HT-29 (cell line): ENCODE measurements around the gene NTF3. TPM values are rescaled to one million over a fixed set of nuclear protein-coding genes. Genes with fewer than 3 reads are reported as not detected.

Source experiments
- DNase-seq: peaks from one replicate; pipeline ENCODE4 v3.0.0-alpha.2; 2015; ENCODE audit warnings: low spot score
- total RNA-seq: library from RNA; depleted of rRNA; stranded (reverse); fragments of >200 nt; shearing (Covaris generic); gene quantifications from 2 replicates; pipeline ENCODE4 v1.2.3, GENCODE V29; 2014

Gene NTF3
- total RNA-seq, 1 experiment from 2014 or later: not detected

- no peak for DNase-seq
Measured at GRCh38 chr12:5487076-5487475, 55.2 kb downstream of the NTF3 start.

- DNase-seq: no peak
Measured at GRCh38 chr12:5487948-5488625, 56.2 kb downstream of the NTF3 start.

- DNase-seq: no peak
Measured at GRCh38 chr12:5488626-5488955, 56.7 kb downstream of the NTF3 start.

- DNase-seq: no peak
Measured at GRCh38 chr12:5489017-5489416, 57.1 kb downstream of the NTF3 start.

- DNase-seq: no peak
Measured at GRCh38 chr12:5489760-5490406, 58.0 kb downstream of the NTF3 start.

- no peak for DNase-seq
Measured at GRCh38 chr12:5492562-5492961, 60.7 kb downstream of the NTF3 start.

- peak; percentile 39 for DNase-seq
Measured at GRCh38 chr12:5493018-5493417, 61.1 kb downstream of the NTF3 start.

GRCh38 chr12:5494343-5494742 is 62.4 kb downstream of the NTF3 start:
- no peak for DNase-seq

- DNase-seq: peak; percentile 3
Measured at GRCh38 chr12:5497329-5498053, 65.6 kb downstream of the NTF3 start.

- DNase-seq: no peak
Measured at GRCh38 chr12:5498076-5498475, 66.2 kb downstream of the NTF3 start.

GRCh38 chr12:5498806-5499205 is 66.9 kb downstream of the NTF3 start:
- no peak for DNase-seq

GRCh38 chr12:5499566-5500330 is 67.8 kb downstream of the NTF3 start:
- peak; percentile 3 for DNase-seq

- DNase-seq: no peak
Measured at GRCh38 chr12:5500331-5500659, 68.4 kb downstream of the NTF3 start.

- DNase-seq: peak; percentile 15
Measured at GRCh38 chr12:5503774-5504173, 71.9 kb downstream of the NTF3 start.

GRCh38 chr12:5505116-5505515 is 73.2 kb downstream of the NTF3 start:
- DNase-seq: no peak

GRCh38 chr12:5505751-5506150 is 73.8 kb downstream of the NTF3 start:
- no peak for DNase-seq

GRCh38 chr12:5506295-5506694 is 74.4 kb downstream of the NTF3 start:
- DNase-seq: no peak

- no peak for DNase-seq
Measured at GRCh38 chr12:5506821-5507231, 74.9 kb downstream of the NTF3 start.

- DNase-seq: no peak
Measured at GRCh38 chr12:5507401-5507935, 75.6 kb downstream of the NTF3 start.

GRCh38 chr12:5507944-5508343 is 76.0 kb downstream of the NTF3 start:
- DNase-seq: no peak

- no peak for DNase-seq
Measured at GRCh38 chr12:5509102-5509501, 77.2 kb downstream of the NTF3 start.

GRCh38 chr12:5509557-5509956 is 77.6 kb downstream of the NTF3 start:
- no peak for DNase-seq
